SK-N-SH (cell line): ENCODE measurements around the gene PCBD2. TPM values are rescaled to one million over a fixed set of nuclear protein-coding genes. Genes with fewer than 3 reads are reported as not detected.

Experiments used
- CTCF ChIA-PET: fragments of 300-600, 350-600 bp; formaldehyde crosslinking; extraction: SDS; loops from one replicate; lab custom pipeline; 2021; lab: Yijun Ruan, JAX
- POLR2A ChIA-PET: fragments of 350-600 bp; sonication (Branson Sonifier 250); formaldehyde crosslinking; extraction: SDS; loops from one replicate; lab custom pipeline; 2020; ENCODE audit warnings: antibody characterized with exemption, inconsistent platforms; lab: Yijun Ruan, JAX
- DNase-seq: peaks from one replicate; pipeline ENCODE4 v3.0.0; 2012
- H2AFZ ChIP-seq: fragments of 200-600 bp; sonication (generic); 2 replicates; pipeline ENCODE4 v1.8.1; 2016; ENCODE audit warnings: antibody characterized with exemption, mild to moderate bottlenecking, low read depth
- H3F3A ChIP-seq: fragments of 200-600 bp; sonication (generic); replicated peaks from 2 replicates; pipeline ENCODE3; 2016; ENCODE audit warnings: antibody characterized with exemption, mild to moderate bottlenecking; ENCODE audit not compliant: insufficient read depth
- H3K27ac ChIP-seq, 2 experiments: fragments of 200-500 bp in 1 of 2; fragments of 200-600 bp in 1 of 2; sonication (Bioruptor generic) in 1 of 2; sonication (generic), shearing (Covaris generic) in 1 of 2; 2 replicates each; pipeline versions ENCODE4 v1.5.1 to v1.6.1; 2014 to 2016; ENCODE audit warnings: low read depth in 2 of 2, inconsistent platforms in 1 of 2, low read length in 1 of 2, mild to moderate bottlenecking in 1 of 2, mixed read lengths in 1 of 2
- H3K27me3 ChIP-seq: fragments of 200-600 bp; sonication (generic), shearing (Covaris generic); 2 replicates; pipeline ENCODE4 v1.6.1; 2016; ENCODE audit warnings: mixed run types; ENCODE audit not compliant: insufficient read depth
- H3K36me3 ChIP-seq, 2 experiments: fragments of 200-500 bp in 1 of 2; fragments of 200-600 bp in 1 of 2; sonication (Bioruptor generic) in 1 of 2; sonication (generic) in 1 of 2; replicated peaks in 1 of 2; 2 replicates each; pipeline versions ENCODE3 to v1.5.1; 2014 to 2016; ENCODE audit warnings: low read length in 1 of 2, mild to moderate bottlenecking in 1 of 2; ENCODE audit not compliant: insufficient read depth in 2 of 2, control insufficient read depth in 1 of 2
- H3K4me1 ChIP-seq, 2 experiments: fragments of 200-500 bp in 1 of 2; fragments of 200-600 bp in 1 of 2; sonication (Bioruptor generic) in 1 of 2; sonication (generic), shearing (Covaris generic) in 1 of 2; 2 replicates each; pipeline versions ENCODE4 v1.5.1 to v1.6.1; 2014 to 2016; ENCODE audit warnings: low read depth in 1 of 2, low read length in 1 of 2, mixed run types in 1 of 2; ENCODE audit not compliant: insufficient read depth in 2 of 2, control insufficient read depth in 1 of 2
- H3K4me2 ChIP-seq: fragments of 200-600 bp; sonication (generic), shearing (Covaris generic); 2 replicates; pipeline ENCODE4 v1.6.1; 2017; ENCODE audit warnings: mixed run types
- H3K4me3 ChIP-seq, 2 experiments: fragments of 200-500 bp in 1 of 2; fragments of 200-600 bp in 1 of 2; sonication (Bioruptor generic) in 1 of 2; sonication (generic), shearing (Covaris generic) in 1 of 2; 2 replicates each; pipeline versions ENCODE4 v1.5.1 to v1.8.1; 2014 to 2016; ENCODE audit warnings: low read depth in 2 of 2, inconsistent platforms in 1 of 2, low read length in 1 of 2, mild to moderate bottlenecking in 1 of 2, mixed read lengths in 1 of 2, moderate library complexity in 1 of 2
- H3K79me2 ChIP-seq: fragments of 200-600 bp; sonication (generic); 2 replicates; pipeline ENCODE4 v1.8.1; 2017; ENCODE audit warnings: mild to moderate bottlenecking; ENCODE audit not compliant: insufficient read depth
- H3K9ac ChIP-seq: fragments of 200-600 bp; sonication (generic); 2 replicates; pipeline ENCODE4 v1.6.1; 2017; ENCODE audit warnings: mixed run types
- H3K9me2 ChIP-seq: fragments of 200-600 bp; sonication (generic); 2 replicates; pipeline ENCODE4 v1.6.1; 2017; ENCODE audit warnings: mixed run types
- H3K9me3 ChIP-seq: fragments of 200-600 bp; sonication (generic); 2 replicates; pipeline ENCODE4 v1.6.1; 2017; ENCODE audit warnings: mixed run types, mild to moderate bottlenecking, moderate library complexity
- H4K20me1 ChIP-seq: fragments of 200-600 bp; sonication (generic); 2 replicates; pipeline ENCODE4 v1.6.1; 2017; ENCODE audit warnings: mild to moderate bottlenecking, mixed run types; ENCODE audit not compliant: insufficient read depth
- CHD2 ChIP-seq: fragments of 150-350 bp; IDR thresholded peaks from 2 replicates; pipeline ENCODE4 v1.6.1; 2018; ENCODE audit warnings: low read length; ENCODE audit not compliant: partially characterized antibody
- CTCF ChIP-seq: fragments of 200-600 bp; sonication (generic); IDR thresholded peaks from 2 replicates; pipeline ENCODE4 v1.6.1; 2017; ENCODE audit warnings: antibody characterized with exemption, mild to moderate bottlenecking, moderate library complexity
- EZH2phosphoT487 ChIP-seq: fragments of 200-600 bp; sonication (generic); IDR thresholded peaks from 2 replicates; pipeline ENCODE4 v1.6.1; 2017; ENCODE audit warnings: low read depth, mixed run types, mild to moderate bottlenecking, antibody characterized with exemption, moderate library complexity, borderline replicate concordance
- FOXJ3 ChIP-seq: sonication (generic); formaldehyde crosslinking; IDR thresholded peaks from 2 replicates; pipeline ENCODE4 v1.5.1; 2020; ENCODE audit warnings: mild to moderate bottlenecking, missing genetic modification reagents
- FOXM1 ChIP-seq: IDR thresholded peaks from 2 replicates; pipeline ENCODE4 v1.4.0; 2012; ENCODE audit warnings: low read depth, mild to moderate bottlenecking
- GABPA ChIP-seq: IDR thresholded peaks from 2 replicates; pipeline ENCODE4 v1.4.0; 2012; ENCODE audit warnings: low read depth, mild to moderate bottlenecking
- GATA2 ChIP-seq: sonication (generic); formaldehyde crosslinking; IDR thresholded peaks from 2 replicates; pipeline ENCODE4 v1.5.0; 2020; ENCODE audit warnings: mild to moderate bottlenecking, missing genetic modification reagents
- IRF3 ChIP-seq: fragments of 150-350 bp; IDR thresholded peaks from 2 replicates; pipeline ENCODE4 v1.6.1; 2016; ENCODE audit warnings: mild to moderate bottlenecking, low read depth, low read length
- MEF2A ChIP-seq: IDR thresholded peaks from 2 replicates; pipeline ENCODE4 v1.4.0; 2012; ENCODE audit warnings: low read depth, borderline replicate concordance
- NFIC ChIP-seq: IDR thresholded peaks from 2 replicates; pipeline ENCODE4 v1.4.0; 2012; ENCODE audit warnings: borderline replicate concordance
- NRF1 ChIP-seq: IDR thresholded peaks from 2 replicates; pipeline ENCODE4 v1.6.1; 2012; ENCODE audit warnings: low read depth, mild to moderate bottlenecking, low read length
- PBX3 ChIP-seq: IDR thresholded peaks from 2 replicates; pipeline ENCODE4; 2012
- RCOR1 ChIP-seq: fragments of 150-350 bp; IDR thresholded peaks from 2 replicates; pipeline ENCODE4 v1.6.1; 2017; ENCODE audit warnings: antibody characterized with exemption, low read length
- RXRA ChIP-seq: IDR thresholded peaks from 2 replicates; pipeline ENCODE4 v1.4.0; 2012; ENCODE audit warnings: low read depth, mild to moderate bottlenecking, borderline replicate concordance
- TAF1 ChIP-seq: IDR thresholded peaks from 2 replicates; pipeline ENCODE4 v1.6.1; 2012; ENCODE audit warnings: low read depth, mild to moderate bottlenecking, low read length, moderate library complexity, borderline replicate concordance
- TEAD4 ChIP-seq: IDR thresholded peaks from 2 replicates; pipeline ENCODE4 v1.4.0; 2012; ENCODE audit warnings: mild to moderate bottlenecking, borderline replicate concordance; ENCODE audit not compliant: insufficient read depth
- USF2 ChIP-seq: fragments of 150-350 bp; IDR thresholded peaks from 2 replicates; pipeline ENCODE4 v1.6.1; 2017; ENCODE audit warnings: antibody characterized with exemption, low read length, low read depth, borderline replicate concordance
- WGBS: methylation state at CpG from one replicate; pipeline ENCODE4 v1.1.6; 2017; ENCODE audit warnings: low lambda C conversion rate; 5-methylcytosine and 5-hydroxymethylcytosine counted together
- polyA plus RNA-seq, 3 experiments: library from polyadenylated mRNA; depleted of rRNA; stranded (reverse); fragments of >200 nt; gene quantifications; 2 replicates each; pipeline ENCODE4 v1.2.3, GENCODE V29; 2012

The PCBD2 gene
- polyA plus RNA-seq, 1 of the 3 experiments (the other 2 are of a cell fraction), result 5.1 TPM

GRCh38 chr5:134958755-134959154 is 53.8 kb downstream of the PCBD2 start:
- no peak for TF ChIP-seq GABPA
- TF ChIP-seq FOXJ3, result no peak
- no peak for TF ChIP-seq RCOR1
- TF ChIP-seq TAF1, result no peak
- no peak for TF ChIP-seq TEAD4
- no peak overlapping the region for H3K9ac ChIP-seq
- ChIA-PET POLR2A (no interaction called here), CTCF (interaction anchor here (1.0 kb wide), 1 partner anchor 9 kb away, joined by 3 read pairs; the partner anchor contains the start of gene CATSPER3)
- no peak overlapping the region for H3K4me2 ChIP-seq
- no peaks in the 10 kb centered on the region for H4K20me1 ChIP-seq
- peaks cover 11% of the 10 kb centered on the region; the same call in 1 of the 2 replicates for H3K9me3 ChIP-seq
- no peak overlapping the region for H3K27ac ChIP-seq
- H3K36me3 ChIP-seq, result peaks cover 0 to 14% of the 10 kb centered on the region in 2 experiments
- H2AFZ ChIP-seq, result no peak overlapping the region
- no peaks in the 10 kb centered on the region for H3K79me2 ChIP-seq
- H3K9me2 ChIP-seq, result no peaks in the 10 kb centered on the region
- H3F3A ChIP-seq, result no peaks in the 10 kb centered on the region
- H3K4me3 ChIP-seq, result no peak overlapping the region
- 82% methylated on average over 3 of the region's 3 CpGs for WGBS
- no peak for DNase-seq
- H3K27me3 ChIP-seq, result no peaks in the 10 kb centered on the region
- H3K4me1 ChIP-seq, result no peaks in the 10 kb centered on the region; a peak in 1 of 4 replicates

- no peak for DNase-seq
- no peaks in the 10 kb centered on the region; a peak in 1 of 4 replicates for H3K4me1 ChIP-seq
- no peak overlapping the region for H3K9ac ChIP-seq
- H4K20me1 ChIP-seq, result no peaks in the 10 kb centered on the region
- H3K9me3 ChIP-seq, result no peaks in the 10 kb centered on the region
- ChIA-PET CTCF (interaction anchor here (0.9 to 1.3 kb wide), 3 partner anchors 11 to 58 kb away, joined by 3 to 4 read pairs (median 4); partner anchors contain the start of gene PCBD2), POLR2A (no interaction called here)
- H3K9me2 ChIP-seq, result no peaks in the 10 kb centered on the region
- H3K27me3 ChIP-seq, result no peaks in the 10 kb centered on the region
- TF ChIP-seq NFIC (no peak), USF2 (no peak), NRF1 (no peak), RCOR1 (no peak), RXRA (no peak), CTCF (no peak), PBX3 (no peak), GATA2 (CRISPR knock-in tag) (no peak), EZH2phosphoT487 (no peak), CHD2 (no peak), FOXM1 (no peak), MEF2A (no peak), IRF3 (no peak)
- H3K27ac ChIP-seq, result no peak overlapping the region
- no peak overlapping the region for H3K4me2 ChIP-seq
- H3F3A ChIP-seq, result no peaks in the 10 kb centered on the region
- H3K79me2 ChIP-seq, result no peaks in the 10 kb centered on the region
- H2AFZ ChIP-seq, result no peak overlapping the region
- peaks cover 0 to 9% of the 10 kb centered on the region in 2 experiments for H3K36me3 ChIP-seq
- no peak overlapping the region for H3K4me3 ChIP-seq
Measured at GRCh38 chr5:134963098-134963497, 58.2 kb downstream of the PCBD2 start.
